PC-9 (cell line): ENCODE measurements around the gene CDADC1. TPM values are rescaled to one million over a fixed set of nuclear protein-coding genes. Genes with fewer than 3 reads are reported as not detected.

Source experiments
- BruUV-seq: library from RNA; stranded (reverse); fragments of 400-500 nt; replicated peaks from 2 replicates; lab custom pipeline; 2021; lab: Mats Ljungman, UMichigan
- CTCF ChIA-PET: fragments of 300-600 bp; sonication (Branson Sonifier 250); formaldehyde crosslinking; loops from one replicate; lab custom pipeline; 2022; ENCODE audit warnings: antibody characterized with exemption; lab: Charles Lee
- POLR2A ChIA-PET: fragments of 300-600 bp; sonication (Branson Sonifier 250); formaldehyde crosslinking; loops from one replicate; lab custom pipeline; 2022; ENCODE audit warnings: antibody characterized with exemption; ENCODE audit not compliant: unreplicated experiment; lab: Charles Lee
- DNase-seq, 2 experiments: peaks; one replicate each; pipeline versions ENCODE4 v3.0.0 to v3.0.0-alpha.2; 2015 to 2022; ENCODE audit warnings: mixed read lengths in 1 of 2
- H2AFZ ChIP-seq: fragments of 200-600 bp; sonication (generic); 2 replicates; pipeline ENCODE4 v1.8.1; 2017; ENCODE audit warnings: antibody characterized with exemption
- H3F3A ChIP-seq: fragments of 200-600 bp; sonication (generic); 2 replicates; pipeline ENCODE4 v1.8.1; 2017; ENCODE audit warnings: antibody characterized with exemption, mild to moderate bottlenecking, low read depth; ENCODE audit not compliant: insufficient read depth
- H3K27ac ChIP-seq: fragments of 200-600 bp; sonication (generic); 2 replicates; pipeline ENCODE4 v1.6.1; 2016; ENCODE audit warnings: mixed run types
- H3K27me3 ChIP-seq: fragments of 200-600 bp; sonication (generic); 2 replicates; pipeline ENCODE4 v1.6.1; 2016; ENCODE audit warnings: low read depth, mixed run types; ENCODE audit not compliant: insufficient read depth
- H3K36me3 ChIP-seq: fragments of 200-600 bp; sonication (generic); 2 replicates; pipeline ENCODE4 v1.6.1; 2016; ENCODE audit warnings: low read depth, mixed run types
- H3K4me1 ChIP-seq: fragments of 200-600 bp; sonication (generic); replicated peaks from 2 replicates; pipeline ENCODE4 v1.6.1; 2016; ENCODE audit warnings: mixed run types; ENCODE audit not compliant: insufficient read depth
- H3K4me2 ChIP-seq: fragments of 200-600 bp; sonication (generic); 2 replicates; pipeline ENCODE4 v1.6.1; 2017; ENCODE audit warnings: mixed run types
- H3K4me3 ChIP-seq: fragments of 200-600 bp; sonication (generic); 2 replicates; pipeline ENCODE4 v1.6.1; 2016; ENCODE audit warnings: mixed run types
- H3K79me2 ChIP-seq: fragments of 200-600 bp; sonication (generic); 2 replicates; pipeline ENCODE4 v1.6.1; 2017; ENCODE audit warnings: low read depth, mixed run types
- H3K9me2 ChIP-seq: fragments of 200-600 bp; sonication (generic); 2 replicates; pipeline ENCODE4 v1.8.1; 2017; ENCODE audit warnings: mild to moderate bottlenecking; ENCODE audit not compliant: insufficient read depth
- H3K9me3 ChIP-seq: fragments of 200-600 bp; sonication (generic); 2 replicates; pipeline ENCODE4 v1.8.1; 2016; ENCODE audit warnings: low read depth; ENCODE audit not compliant: insufficient read depth
- H4K20me1 ChIP-seq: fragments of 200-600 bp; sonication (generic); 2 replicates; pipeline ENCODE4 v1.8.1; 2017; ENCODE audit not compliant: insufficient read depth
- CTCF ChIP-seq: fragments of 200-600 bp; sonication (generic); conservative IDR thresholded peaks from 2 replicates; pipeline ENCODE4 v1.6.1; 2017; ENCODE audit warnings: mixed run types, antibody characterized with exemption, mild to moderate bottlenecking, moderate library complexity
- EZH2 ChIP-seq: fragments of 200-600 bp; sonication (generic); IDR thresholded peaks from 2 replicates; pipeline ENCODE4 v1.8.0; 2017; ENCODE audit warnings: antibody characterized with exemption, low read depth
- intact Hi-C: fragments of 100-400 bp; cut with micrococcal nuclease; formaldehyde crosslinking; loops from one replicate; pipeline ENCODE4 v1.10.0; 2022; ENCODE audit not compliant: unreplicated experiment
- total RNA-seq: library from RNA; stranded (reverse); gene quantifications from 2 replicates; pipeline ENCODE4 v1.2.3, GENCODE V29; 2021

Gene CDADC1
- total RNA-seq, 1 experiment from 2014 or later = 12.4 TPM

GRCh38 chr13:49279112-49279511 is 31.4 kb downstream of the CDADC1 start:
- H3K36me3 ChIP-seq = no peaks in the 10 kb centered on the region
- no peak overlapping the region for H2AFZ ChIP-seq
- intact Hi-C loops = no loop called here
- H3K27me3 ChIP-seq = no peaks in the 10 kb centered on the region
- no peak for DNase-seq
- BruUV-seq = no TSS peak
- CTCF ChIA-PET = interaction anchor here (0.9 kb wide), 1 partner anchor 179 kb away, joined by 3 read pairs; no protein-coding TSS in a partner anchor
- no peaks in the 10 kb centered on the region for H3K79me2 ChIP-seq
- H3K9me3 ChIP-seq = no peaks in the 10 kb centered on the region
- H3K27ac ChIP-seq = no peak overlapping the region
- no peak overlapping the region for H3K4me3 ChIP-seq
- no peaks in the 10 kb centered on the region for H4K20me1 ChIP-seq
- POLR2A ChIA-PET = no interaction called here
- no peak overlapping the region for H3K4me2 ChIP-seq
- no peaks in the 10 kb centered on the region for H3F3A ChIP-seq
- no peaks in the 10 kb centered on the region for H3K9me2 ChIP-seq
- TF ChIP-seq CTCF = no peak
- no peak for TF ChIP-seq EZH2
- H3K4me1 ChIP-seq = no peaks in the 10 kb centered on the region

GRCh38 chr13:49279885-49280284 is 32.2 kb downstream of the CDADC1 start:
- POLR2A ChIA-PET = no interaction called here

GRCh38 chr13:49287995-49288394 is 40.3 kb downstream of the CDADC1 start:
- no peak for DNase-seq
- intact Hi-C loops = loop anchor here (10.0 kb wide), 1 partner anchor 503 kb away; no protein-coding TSS in a partner anchor
- Histone ChIP-seq H3K9me3 (no peaks in the 10 kb centered on the region), H3K4me2 (no peak overlapping the region), H3K27me3 (no peaks in the 10 kb centered on the region), H4K20me1 (no peaks in the 10 kb centered on the region), H3K79me2 (no peaks in the 10 kb centered on the region), H3F3A (no peaks in the 10 kb centered on the region), H3K9me2 (no peaks in the 10 kb centered on the region), H3K36me3 (no peaks in the 10 kb centered on the region), H2AFZ (no peak overlapping the region), H3K4me3 (no peak overlapping the region), H3K27ac (no peak overlapping the region), H3K4me1 (no peaks in the 10 kb centered on the region)
- BruUV-seq = no TSS peak
- ChIA-PET POLR2A (no interaction called here), CTCF (no interaction called here)
- no peak for TF ChIP-seq CTCF
- no peak for TF ChIP-seq EZH2

More at GRCh38 chr13:49279885-49280284, 32.2 kb downstream of the CDADC1 start:
- TF ChIP-seq EZH2 (no peak), CTCF (no peak)
- no peak for DNase-seq
- H3K36me3 ChIP-seq = no peaks in the 10 kb centered on the region
- no peaks in the 10 kb centered on the region for H3K27me3 ChIP-seq
- H3K79me2 ChIP-seq = no peaks in the 10 kb centered on the region
- BruUV-seq = no TSS peak
- CTCF ChIA-PET = interaction anchor here (0.5 to 0.9 kb wide), 4 partner anchors 85 to 1038 kb away, joined by 3 read pairs; no protein-coding TSS in a partner anchor
- no peaks in the 10 kb centered on the region for H3K4me1 ChIP-seq
- no peak overlapping the region for H2AFZ ChIP-seq
- no peaks in the 10 kb centered on the region for H3K9me2 ChIP-seq
- no peak overlapping the region for H3K4me3 ChIP-seq
- no peak overlapping the region for H3K4me2 ChIP-seq
- H4K20me1 ChIP-seq = no peaks in the 10 kb centered on the region
- H3K27ac ChIP-seq = no peak overlapping the region
- H3K9me3 ChIP-seq = no peaks in the 10 kb centered on the region
- H3F3A ChIP-seq = no peaks in the 10 kb centered on the region
- intact Hi-C loops = loop anchor here (10.0 kb wide), 1 partner anchor 495 kb away; no protein-coding TSS in a partner anchor
